GM12878 (cell line): ENCODE data around the gene PSTPIP2.

Source experiments
- BHLHE40 ChIP-seq, 2 experiments: fragments of 450-650 bp in 1 of 2; IDR thresholded peaks; 2 replicates each; pipeline ENCODE4 v1.6.1; 2011 to 2017; ENCODE audit warnings: low read depth in 2 of 2, borderline replicate concordance in 1 of 2, improper control_type of control experiment in 1 of 2, low read length in 1 of 2, mild to moderate bottlenecking in 1 of 2
- CBFB ChIP-seq: IDR thresholded peaks from 2 replicates; pipeline ENCODE4 v1.6.1; 2016; ENCODE audit warnings: antibody characterized with exemption, low read depth
- CHD2 ChIP-seq: IDR thresholded peaks from 2 replicates; pipeline ENCODE4 v1.6.1; 2011; ENCODE audit warnings: low read depth, low read length, improper control_type of control experiment, borderline replicate concordance
- EZH2 ChIP-seq: IDR thresholded peaks from 2 replicates; pipeline ENCODE4 v1.6.1; 2012; ENCODE audit warnings: low read depth, mild to moderate bottlenecking, control low read depth, inconsistent platforms, low read length, borderline replicate concordance; ENCODE audit not compliant: control insufficient read depth
- MXI1 ChIP-seq: fragments of 150-350 bp; IDR thresholded peaks from 2 replicates; pipeline ENCODE4 v1.6.1; 2011; ENCODE audit warnings: low read depth, mild to moderate bottlenecking, inconsistent platforms, low read length, improper control_type of control experiment
- MYC ChIP-seq: IDR thresholded peaks from 2 replicates; pipeline ENCODE4 v1.6.1; 2011; ENCODE audit warnings: mild to moderate bottlenecking, low read length, moderate library complexity, inconsistent platforms; ENCODE audit not compliant: insufficient read depth, insufficient replicate concordance, insufficient read length, severe bottlenecking
- POLR2AphosphoS5 ChIP-seq: IDR thresholded peaks from 2 replicates; pipeline ENCODE4 v1.6.1; 2011; ENCODE audit warnings: mild to moderate bottlenecking, low read length, inconsistent platforms
- ZNF274 ChIP-seq: IDR thresholded peaks from one replicate; pipeline ENCODE4 v1.8.0; 2011; ENCODE audit not compliant: insufficient read length, insufficient read depth
- TF ChIP-seq, protein P1 (sequence below): fragments of 450-650 bp; IDR thresholded peaks from 2 replicates; pipeline ENCODE4 v1.6.1; 2017; ENCODE audit warnings: antibody characterized with exemption, mild to moderate bottlenecking, moderate library complexity
- TF ChIP-seq, protein P2 (sequence below): IDR thresholded peaks from 2 replicates; pipeline ENCODE4 v1.6.1; 2011; ENCODE audit warnings: low read depth, mild to moderate bottlenecking, low read length, moderate library complexity, borderline replicate concordance; ENCODE audit errors: extremely low read depth
- TF ChIP-seq, protein P3 (sequence below): fragments of 450-650 bp; IDR thresholded peaks from 2 replicates; pipeline ENCODE4 v1.6.1; 2017; ENCODE audit warnings: mild to moderate bottlenecking

DNA sequence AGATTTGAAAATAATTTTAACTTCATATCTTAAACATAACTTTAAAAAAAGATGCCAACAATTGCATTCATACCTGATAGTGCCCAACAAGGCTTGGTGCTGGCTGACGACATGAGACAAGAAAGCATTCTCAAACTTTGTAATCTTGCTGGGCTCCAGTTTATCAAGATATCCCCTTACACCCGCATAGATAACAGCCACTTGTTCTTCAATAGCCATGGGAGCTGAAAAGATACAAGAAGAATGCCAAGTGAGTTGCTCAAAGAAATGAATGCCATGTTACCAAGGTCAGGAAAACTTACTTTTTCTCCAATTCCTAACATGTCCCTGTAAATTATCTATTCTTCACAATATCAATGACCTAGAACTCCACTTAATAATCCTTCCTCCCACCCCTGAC, 12.4 kb upstream of the PSTPIP2 start:
- TF ChIP-seq, protein P1, sequence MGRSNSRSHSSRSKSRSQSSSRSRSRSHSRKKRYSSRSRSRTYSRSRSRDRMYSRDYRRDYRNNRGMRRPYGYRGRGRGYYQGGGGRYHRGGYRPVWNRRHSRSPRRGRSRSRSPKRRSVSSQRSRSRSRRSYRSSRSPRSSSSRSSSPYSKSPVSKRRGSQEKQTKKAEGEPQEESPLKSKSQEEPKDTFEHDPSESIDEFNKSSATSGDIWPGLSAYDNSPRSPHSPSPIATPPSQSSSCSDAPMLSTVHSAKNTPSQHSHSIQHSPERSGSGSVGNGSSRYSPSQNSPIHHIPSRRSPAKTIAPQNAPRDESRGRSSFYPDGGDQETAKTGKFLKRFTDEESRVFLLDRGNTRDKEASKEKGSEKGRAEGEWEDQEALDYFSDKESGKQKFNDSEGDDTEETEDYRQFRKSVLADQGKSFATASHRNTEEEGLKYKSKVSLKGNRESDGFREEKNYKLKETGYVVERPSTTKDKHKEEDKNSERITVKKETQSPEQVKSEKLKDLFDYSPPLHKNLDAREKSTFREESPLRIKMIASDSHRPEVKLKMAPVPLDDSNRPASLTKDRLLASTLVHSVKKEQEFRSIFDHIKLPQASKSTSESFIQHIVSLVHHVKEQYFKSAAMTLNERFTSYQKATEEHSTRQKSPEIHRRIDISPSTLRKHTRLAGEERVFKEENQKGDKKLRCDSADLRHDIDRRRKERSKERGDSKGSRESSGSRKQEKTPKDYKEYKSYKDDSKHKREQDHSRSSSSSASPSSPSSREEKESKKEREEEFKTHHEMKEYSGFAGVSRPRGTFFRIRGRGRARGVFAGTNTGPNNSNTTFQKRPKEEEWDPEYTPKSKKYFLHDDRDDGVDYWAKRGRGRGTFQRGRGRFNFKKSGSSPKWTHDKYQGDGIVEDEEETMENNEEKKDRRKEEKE = no peak
- TF ChIP-seq POLR2AphosphoS5 (no peak), CHD2 (no peak), EZH2 (no peak), MYC (no peak), CBFB (no peak), BHLHE40 (IDR thresholded peaks at IDR 0.05; ENCODE audit: borderline replicate concordance in 1 of 2, low read depth in 2 of 2, low read length in 1 of 2) (no peak), ZNF274 (no peak), MXI1 (no peak)
- TF ChIP-seq, protein P2, sequence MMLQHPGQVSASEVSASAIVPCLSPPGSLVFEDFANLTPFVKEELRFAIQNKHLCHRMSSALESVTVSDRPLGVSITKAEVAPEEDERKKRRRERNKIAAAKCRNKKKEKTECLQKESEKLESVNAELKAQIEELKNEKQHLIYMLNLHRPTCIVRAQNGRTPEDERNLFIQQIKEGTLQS = no peak
- TF ChIP-seq, protein P3, sequence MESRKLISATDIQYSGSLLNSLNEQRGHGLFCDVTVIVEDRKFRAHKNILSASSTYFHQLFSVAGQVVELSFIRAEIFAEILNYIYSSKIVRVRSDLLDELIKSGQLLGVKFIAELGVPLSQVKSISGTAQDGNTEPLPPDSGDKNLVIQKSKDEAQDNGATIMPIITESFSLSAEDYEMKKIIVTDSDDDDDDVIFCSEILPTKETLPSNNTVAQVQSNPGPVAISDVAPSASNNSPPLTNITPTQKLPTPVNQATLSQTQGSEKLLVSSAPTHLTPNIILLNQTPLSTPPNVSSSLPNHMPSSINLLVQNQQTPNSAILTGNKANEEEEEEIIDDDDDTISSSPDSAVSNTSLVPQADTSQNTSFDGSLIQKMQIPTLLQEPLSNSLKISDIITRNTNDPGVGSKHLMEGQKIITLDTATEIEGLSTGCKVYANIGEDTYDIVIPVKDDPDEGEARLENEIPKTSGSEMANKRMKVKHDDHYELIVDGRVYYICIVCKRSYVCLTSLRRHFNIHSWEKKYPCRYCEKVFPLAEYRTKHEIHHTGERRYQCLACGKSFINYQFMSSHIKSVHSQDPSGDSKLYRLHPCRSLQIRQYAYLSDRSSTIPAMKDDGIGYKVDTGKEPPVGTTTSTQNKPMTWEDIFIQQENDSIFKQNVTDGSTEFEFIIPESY = no peak
